ENCODE measurements around the gene EHD2. TPM values are rescaled to one million over a fixed set of nuclear protein-coding genes. Genes with fewer than 3 reads are reported as not detected.

Gene EHD2
- total and polyA plus RNA-seq, 2 of the 4 experiments (the other 2 are of a cell fraction): 35.3 to 181 TPM

DNA sequence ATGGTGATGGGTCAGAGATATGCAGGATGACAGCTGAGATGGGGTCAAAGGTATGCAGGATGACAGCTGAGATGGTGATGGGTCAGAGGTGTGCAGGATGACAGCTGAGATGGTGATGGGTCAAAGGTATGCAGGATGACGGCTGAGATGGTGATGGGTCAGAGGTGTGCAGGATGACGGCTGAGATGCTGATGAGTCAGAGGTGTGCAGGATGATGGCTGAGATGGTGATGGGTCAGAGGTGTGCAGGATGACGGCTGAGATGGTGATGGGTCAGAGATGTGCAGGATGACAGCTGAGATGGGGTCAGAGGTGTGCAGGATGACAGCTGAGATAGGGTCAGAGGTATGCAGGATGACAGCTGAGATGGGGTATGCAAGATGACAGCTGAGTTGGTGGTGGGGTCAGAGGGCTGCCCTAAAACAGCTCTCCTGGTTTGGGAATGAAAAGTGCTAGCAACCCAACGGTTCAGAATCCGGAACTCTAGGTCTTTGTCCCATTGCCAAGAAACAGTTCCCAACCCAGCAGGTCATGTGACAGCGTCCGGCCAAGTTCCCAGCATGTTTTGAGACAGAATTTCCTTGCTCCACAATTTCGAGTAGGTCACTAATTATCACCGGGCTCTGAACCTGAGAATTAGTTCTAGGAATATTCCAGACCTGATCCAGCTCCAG lies 68.5 kb downstream of the EHD2 start (continued):
- TF ChIP-seq, protein P1, sequence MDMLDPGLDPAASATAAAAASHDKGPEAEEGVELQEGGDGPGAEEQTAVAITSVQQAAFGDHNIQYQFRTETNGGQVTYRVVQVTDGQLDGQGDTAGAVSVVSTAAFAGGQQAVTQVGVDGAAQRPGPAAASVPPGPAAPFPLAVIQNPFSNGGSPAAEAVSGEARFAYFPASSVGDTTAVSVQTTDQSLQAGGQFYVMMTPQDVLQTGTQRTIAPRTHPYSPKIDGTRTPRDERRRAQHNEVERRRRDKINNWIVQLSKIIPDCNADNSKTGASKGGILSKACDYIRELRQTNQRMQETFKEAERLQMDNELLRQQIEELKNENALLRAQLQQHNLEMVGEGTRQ (IDR thresholded peaks at IDR 0.05; ENCODE audit: low read depth, low read length): no peak
- TF ChIP-seq SMC3 (IDR thresholded peaks at IDR 0.05; ENCODE audit: low read depth, low read length) (no peak), MAFK (IDR thresholded peaks at IDR 0.05; ENCODE audit: low read depth, low read length) (no peak)

DNA sequence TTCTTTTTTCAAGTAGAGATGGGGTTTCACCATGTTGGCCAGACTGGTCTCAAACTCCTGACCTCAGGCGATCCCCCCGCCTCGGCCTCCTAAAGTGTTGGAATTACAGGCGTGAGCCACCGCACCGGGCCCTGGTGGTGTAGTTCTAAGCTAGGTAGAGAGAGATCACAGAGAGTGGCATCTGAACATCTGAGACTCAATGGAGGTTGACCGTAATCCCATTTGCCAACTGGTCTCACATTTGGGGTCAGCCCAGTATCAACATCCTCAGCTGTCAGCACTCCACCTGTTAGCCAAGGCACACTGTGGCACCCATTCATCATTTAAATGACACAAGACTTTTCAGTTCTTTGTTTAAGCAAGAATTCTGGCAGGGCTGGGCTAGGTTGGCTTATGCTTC lies 73.3 kb downstream of the EHD2 start:
- H2BK20ac ChIP-seq (ENCODE audit: low read depth, low read length): no peak overlapping the region
- H4K8ac ChIP-seq (ENCODE audit: low read depth in 2 of 2, low read length in 2 of 2): no peak overlapping the region
- intact Hi-C loops (cut with micrococcal nuclease): no loop called here

More for the DNA sequence above, 73.3 kb downstream of the EHD2 start:
- H2AK5ac ChIP-seq (ENCODE audit: low read depth, low read length): no peak overlapping the region
- no peak overlapping the region for H2AFZ ChIP-seq (replicated peaks; ENCODE audit: low read length, poor library complexity)
- TF ChIP-seq RCOR1 (IDR thresholded peaks at IDR 0.05; ENCODE audit: insufficient replicate concordance, low read length): no peak
- TF ChIP-seq, protein P2, sequence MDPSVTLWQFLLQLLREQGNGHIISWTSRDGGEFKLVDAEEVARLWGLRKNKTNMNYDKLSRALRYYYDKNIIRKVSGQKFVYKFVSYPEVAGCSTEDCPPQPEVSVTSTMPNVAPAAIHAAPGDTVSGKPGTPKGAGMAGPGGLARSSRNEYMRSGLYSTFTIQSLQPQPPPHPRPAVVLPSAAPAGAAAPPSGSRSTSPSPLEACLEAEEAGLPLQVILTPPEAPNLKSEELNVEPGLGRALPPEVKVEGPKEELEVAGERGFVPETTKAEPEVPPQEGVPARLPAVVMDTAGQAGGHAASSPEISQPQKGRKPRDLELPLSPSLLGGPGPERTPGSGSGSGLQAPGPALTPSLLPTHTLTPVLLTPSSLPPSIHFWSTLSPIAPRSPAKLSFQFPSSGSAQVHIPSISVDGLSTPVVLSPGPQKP (IDR thresholded peaks at IDR 0.05; ENCODE audit: borderline replicate concordance, low read depth, low read length): no peak
- TF ChIP-seq RAD21 (IDR thresholded peaks at IDR 0.05; ENCODE audit: low read length): no peak
- no peak for TF ChIP-seq CEBPB (IDR thresholded peaks at IDR 0.05; ENCODE audit: low read depth, low read length)
- TF ChIP-seq FOS (IDR thresholded peaks at IDR 0.05; ENCODE audit: low read depth, low read length): no peak
- no peak for TF ChIP-seq MXI1 (IDR thresholded peaks at IDR 0.05; ENCODE audit: borderline replicate concordance, low read depth, low read length)
- TF ChIP-seq, protein P1 (IDR thresholded peaks at IDR 0.05; ENCODE audit: low read depth, low read length): no peak
- no peak overlapping the region for H4K91ac ChIP-seq (ENCODE audit: insufficient read depth, low read depth, low read length)
- no peaks in the 10 kb centered on the region for H3K9me3 ChIP-seq (ENCODE audit: control insufficient read depth, insufficient read depth, low read length)
- H3K36me3 ChIP-seq (ENCODE audit: control insufficient read depth, insufficient read depth, low read length): peaks cover 34% of the 10 kb centered on the region
- DNase-seq: no peak
- peaks cover 10% of the 10 kb centered on the region; the same call in 1 of the 2 replicates for H4K20me1 ChIP-seq (ENCODE audit: insufficient read depth, low read length)
- no peaks in the 10 kb centered on the region for H3K4me1 ChIP-seq (ENCODE audit: control insufficient read depth, insufficient read depth, low read length)
- H3K9ac ChIP-seq (ENCODE audit: low read depth, low read length): no peak overlapping the region
- no peak overlapping the region for H2BK15ac ChIP-seq (ENCODE audit: low read depth, low read length)
- no peak overlapping the region for H4K5ac ChIP-seq (ENCODE audit: low read depth, low read length)
- no TSS peak for BruUV-seq (replicated peaks)
- CTCF ChIA-PET: no interaction called here
- H3K18ac ChIP-seq (ENCODE audit: low read depth, low read length): no peak overlapping the region
- dilution Hi-C loops (cut with HindIII; ENCODE audit: low sequenced_read_pairs, unreplicated experiment) (no loop called here), in situ Hi-C loops (cut with MboI; ENCODE audit: low sequenced_read_pairs) (loop anchor here (10.0 kb wide), 1 partner anchor 352 kb away; no protein-coding TSS in a partner anchor)
- H3K4me3 ChIP-seq (ENCODE audit: insufficient read depth, low read depth, low read length): no peak overlapping the region
- peaks cover 5% of the 10 kb centered on the region for H3K9me1 ChIP-seq (ENCODE audit: insufficient read depth, low read length)
- H2BK120ac ChIP-seq (ENCODE audit: low read depth, low read length): no peak overlapping the region
- peaks cover 4 to 8% of the 10 kb centered on the region in 2 experiments; a peak in 3 of 4 replicates for H3K79me1 ChIP-seq (ENCODE audit: low read depth in 1 of 2, low read length in 2 of 2)
- H2AK9ac ChIP-seq (replicated peaks; ENCODE audit: low read depth, low read length, poor library complexity): no peak overlapping the region
- WGBS, 2 experiments (ENCODE audit: extremely low coverage in 2 of 2, insufficient read length in 1 of 2): no CpG with 5 or more reads among the region's 7 CpGs
- no peak overlapping the region for H2BK5ac ChIP-seq (ENCODE audit: low read depth, low read length, poor library complexity, severe bottlenecking)
- no peak overlapping the region for H3K23ac ChIP-seq (ENCODE audit: low read depth, low read length)
- no peaks in the 10 kb centered on the region for H3K27me3 ChIP-seq (ENCODE audit: control insufficient read depth, insufficient read depth, low read length)
- no peak overlapping the region for H3K27ac ChIP-seq (ENCODE audit: insufficient read depth, low read length)
- no peak for ATAC-seq (ENCODE audit: low read depth)
- H3K4ac ChIP-seq (ENCODE audit: low read depth, low read length): no peak overlapping the region
- no peak overlapping the region for H3K56ac ChIP-seq (ENCODE audit: extremely low read depth, insufficient read depth, low read length)
- POLR2A ChIA-PET (ENCODE audit: unreplicated experiment): no interaction called here
- H3K4me2 ChIP-seq (ENCODE audit: low read depth, low read length): no peak overlapping the region
- H3K14ac ChIP-seq (replicated peaks; ENCODE audit: low read depth, low read length): no peak overlapping the region

All from IMR-90 (cell line).